SK-N-SH (cell line): ENCODE results near the gene GSG1L.
A peak's percentile ranks its signal among the peaks of the same experiment; 100 is the strongest.

Source experiments
- CHD2 ChIP-seq: fragments of 150-350 bp; IDR thresholded peaks from 2 replicates; pipeline ENCODE4 v1.6.1; 2018; ENCODE audit warnings: low read length; ENCODE audit not compliant: partially characterized antibody
- CTCF ChIP-seq: fragments of 200-600 bp; sonication (generic); IDR thresholded peaks from 2 replicates; pipeline ENCODE4 v1.6.1; 2017; ENCODE audit warnings: antibody characterized with exemption, mild to moderate bottlenecking, moderate library complexity
- ELF1 ChIP-seq: IDR thresholded peaks from 2 replicates; pipeline ENCODE4 v1.4.0; 2012
- EP300 ChIP-seq, 2 experiments: IDR thresholded peaks; 2 replicates each; pipeline versions ENCODE4 v1.4.0 to v1.6.1; 2012; ENCODE audit warnings: borderline replicate concordance in 1 of 2, low read depth in 1 of 2, low read length in 1 of 2
- EZH2phosphoT487 ChIP-seq: fragments of 200-600 bp; sonication (generic); IDR thresholded peaks from 2 replicates; pipeline ENCODE4 v1.6.1; 2017; ENCODE audit warnings: low read depth, mixed run types, mild to moderate bottlenecking, antibody characterized with exemption, moderate library complexity, borderline replicate concordance
- FOSL2 ChIP-seq: IDR thresholded peaks from 2 replicates; pipeline ENCODE4 v1.4.0; 2012; ENCODE audit warnings: low read depth, mild to moderate bottlenecking, moderate library complexity, borderline replicate concordance
- GABPA ChIP-seq: IDR thresholded peaks from 2 replicates; pipeline ENCODE4 v1.4.0; 2012; ENCODE audit warnings: low read depth, mild to moderate bottlenecking
- MEF2A ChIP-seq: IDR thresholded peaks from 2 replicates; pipeline ENCODE4 v1.4.0; 2012; ENCODE audit warnings: low read depth, borderline replicate concordance
- NFIC ChIP-seq: IDR thresholded peaks from 2 replicates; pipeline ENCODE4 v1.4.0; 2012; ENCODE audit warnings: borderline replicate concordance
- POLR2AphosphoS5 ChIP-seq: IDR thresholded peaks from 2 replicates; pipeline ENCODE4 v1.6.1; 2012; ENCODE audit warnings: low read depth, low read length
- REST ChIP-seq: IDR thresholded peaks from 2 replicates; pipeline ENCODE4 v1.6.1; 2012; ENCODE audit warnings: mild to moderate bottlenecking, low read depth, low read length, moderate library complexity
- SMC3 ChIP-seq: IDR thresholded peaks from 2 replicates; pipeline ENCODE4 v1.6.1; 2012; ENCODE audit warnings: low read depth, low read length, improper control_type of control experiment
- TF ChIP-seq, protein P1 (sequence below): fragments of 150-350 bp; IDR thresholded peaks from 2 replicates; pipeline ENCODE4 v1.6.1; 2017; ENCODE audit warnings: antibody characterized with exemption, low read length, low read depth, borderline replicate concordance
- TF ChIP-seq, protein P2 (sequence below): IDR thresholded peaks from 2 replicates; pipeline ENCODE4 v1.4.0; 2012; ENCODE audit warnings: low read depth, borderline replicate concordance

DNA sequence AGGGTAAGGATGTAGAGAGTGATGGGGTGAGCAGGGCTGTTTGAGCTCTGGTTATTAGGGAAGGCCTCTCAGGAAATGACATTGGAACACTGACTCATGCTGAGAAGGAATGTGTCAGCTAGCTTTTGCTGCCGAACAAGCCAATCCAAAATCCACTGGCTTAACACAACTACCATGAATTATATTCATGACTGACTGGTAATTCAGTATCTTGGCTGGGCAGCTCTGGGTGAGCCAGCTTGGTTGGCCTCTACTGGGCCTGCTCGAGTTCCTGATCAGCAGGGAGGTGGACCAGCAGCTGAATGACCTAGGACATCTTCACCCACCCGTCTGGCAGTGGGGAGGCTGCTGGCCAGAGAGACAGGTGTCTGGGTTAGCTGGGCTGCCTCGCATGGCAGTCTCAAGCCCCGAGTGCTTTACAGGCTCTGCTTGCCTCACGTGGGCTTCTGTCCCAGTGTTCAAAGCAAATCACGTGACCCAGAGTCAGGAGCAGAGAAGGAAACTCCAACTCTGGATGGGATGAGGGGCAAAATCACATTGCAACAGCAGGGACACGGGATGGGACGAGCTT lies 304.1 kb downstream of the GSG1L start:
- TF ChIP-seq, protein P1, sequence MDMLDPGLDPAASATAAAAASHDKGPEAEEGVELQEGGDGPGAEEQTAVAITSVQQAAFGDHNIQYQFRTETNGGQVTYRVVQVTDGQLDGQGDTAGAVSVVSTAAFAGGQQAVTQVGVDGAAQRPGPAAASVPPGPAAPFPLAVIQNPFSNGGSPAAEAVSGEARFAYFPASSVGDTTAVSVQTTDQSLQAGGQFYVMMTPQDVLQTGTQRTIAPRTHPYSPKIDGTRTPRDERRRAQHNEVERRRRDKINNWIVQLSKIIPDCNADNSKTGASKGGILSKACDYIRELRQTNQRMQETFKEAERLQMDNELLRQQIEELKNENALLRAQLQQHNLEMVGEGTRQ, result no peak
- no peak for TF ChIP-seq REST
- no peak for TF ChIP-seq CTCF
- TF ChIP-seq NFIC, result no peak
- no peak for TF ChIP-seq ELF1
- TF ChIP-seq, protein P2, sequence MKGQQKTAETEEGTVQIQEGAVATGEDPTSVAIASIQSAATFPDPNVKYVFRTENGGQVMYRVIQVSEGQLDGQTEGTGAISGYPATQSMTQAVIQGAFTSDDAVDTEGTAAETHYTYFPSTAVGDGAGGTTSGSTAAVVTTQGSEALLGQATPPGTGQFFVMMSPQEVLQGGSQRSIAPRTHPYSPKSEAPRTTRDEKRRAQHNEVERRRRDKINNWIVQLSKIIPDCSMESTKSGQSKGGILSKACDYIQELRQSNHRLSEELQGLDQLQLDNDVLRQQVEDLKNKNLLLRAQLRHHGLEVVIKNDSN, result no peak
- no peak for TF ChIP-seq POLR2AphosphoS5
- no peak for TF ChIP-seq EZH2phosphoT487
- no peak for TF ChIP-seq MEF2A
- TF ChIP-seq CHD2, result no peak
- no peak for TF ChIP-seq SMC3
- no peak for TF ChIP-seq EP300 (IDR thresholded peaks at IDR 0.05; ENCODE audit: borderline replicate concordance in 1 of 2, low read depth in 1 of 2, low read length in 1 of 2)
- peak; percentile 16; the same call in 1 of the 2 replicates for TF ChIP-seq FOSL2
- no peak for TF ChIP-seq GABPA
